H9 (cell line): Measurements from ENCODE around the gene DNAH12. TPM values are rescaled to one million over a fixed set of nuclear protein-coding genes. Genes with fewer than 3 reads are reported as not detected.

ENCODE experiments used
- DNase-seq: peaks from one replicate; pipeline ENCODE4 v3.0.0-alpha.2; 2017
- H2AFZ ChIP-seq: one replicate; pipeline ENCODE4 v1.6.1; 2013; ENCODE audit warnings: mild to moderate bottlenecking, low read length, control low read depth, moderate library complexity
- H2AK5ac ChIP-seq: 2 replicates; pipeline ENCODE4 v1.6.1; 2013; ENCODE audit warnings: low read length, control low read depth, mixed read lengths; ENCODE audit not compliant: insufficient read length
- H2BK120ac ChIP-seq: one replicate; pipeline ENCODE4 v1.6.1; 2013; ENCODE audit warnings: low read depth, mild to moderate bottlenecking, low read length, control low read depth, inconsistent platforms; ENCODE audit not compliant: poor library complexity, severe bottlenecking
- H2BK12ac ChIP-seq: 2 replicates; pipeline ENCODE4 v1.6.1; 2013; ENCODE audit warnings: low read length, control low read depth, mixed read lengths, low read depth; ENCODE audit not compliant: insufficient read length
- H2BK15ac ChIP-seq: 2 replicates; pipeline ENCODE4 v1.6.1; 2013; ENCODE audit warnings: low read depth, low read length, control low read depth
- H2BK20ac ChIP-seq: one replicate; pipeline ENCODE4 v1.6.1; 2013; ENCODE audit warnings: low read depth, mild to moderate bottlenecking, low read length, control low read depth, inconsistent platforms; ENCODE audit not compliant: poor library complexity, severe bottlenecking
- H2BK5ac ChIP-seq: 2 replicates; pipeline ENCODE4 v1.6.1; 2013; ENCODE audit warnings: low read length, control low read depth, mixed read lengths; ENCODE audit not compliant: insufficient read length
- H3K14ac ChIP-seq: 2 replicates; pipeline ENCODE4 v1.6.1; 2013; ENCODE audit warnings: low read length, control low read depth; ENCODE audit not compliant: insufficient read depth
- H3K18ac ChIP-seq: 2 replicates; pipeline ENCODE4 v1.6.1; 2013; ENCODE audit warnings: low read depth, mild to moderate bottlenecking, mixed read lengths, low read length, control low read depth; ENCODE audit not compliant: insufficient read length
- H3K23ac ChIP-seq: 2 replicates; pipeline ENCODE4 v1.6.1; 2013; ENCODE audit warnings: low read length, control low read depth, mixed read lengths, low read depth; ENCODE audit not compliant: insufficient read length
- H3K23me2 ChIP-seq: 2 replicates; pipeline ENCODE4 v1.6.1; 2013; ENCODE audit warnings: low read depth, mild to moderate bottlenecking, mixed read lengths, low read length, control low read depth; ENCODE audit not compliant: insufficient read length, poor library complexity, severe bottlenecking
- H3K27ac ChIP-seq: 2 replicates; pipeline ENCODE4 v1.5.1; 2013; ENCODE audit warnings: low read length, control low read depth, mixed read lengths, low read depth; ENCODE audit not compliant: insufficient read length
- H3K27me3 ChIP-seq: 2 replicates; pipeline ENCODE4 v1.6.1; 2013; ENCODE audit warnings: low read length, control low read depth, inconsistent platforms; ENCODE audit not compliant: insufficient read depth
- H3K4ac ChIP-seq: 2 replicates; pipeline ENCODE4 v1.6.1; 2013; ENCODE audit warnings: low read depth, mild to moderate bottlenecking, control low read depth, inconsistent platforms, low read length, moderate library complexity
- H3K4me1 ChIP-seq: 2 replicates; pipeline ENCODE4 v1.6.1; 2013; ENCODE audit warnings: low read length, control low read depth, inconsistent platforms; ENCODE audit not compliant: insufficient read depth
- H3K4me2 ChIP-seq: 2 replicates; pipeline ENCODE4 v1.6.1; 2013; ENCODE audit warnings: low read length, control low read depth, mixed read lengths; ENCODE audit not compliant: insufficient read length, insufficient read depth
- H3K56ac ChIP-seq: 2 replicates; pipeline ENCODE4 v1.6.1; 2013; ENCODE audit warnings: low read depth, mild to moderate bottlenecking, mixed read lengths, low read length, control low read depth; ENCODE audit not compliant: insufficient read length
- H3K79me1 ChIP-seq: 2 replicates; pipeline ENCODE4 v1.6.1; 2013; ENCODE audit warnings: low read depth, mild to moderate bottlenecking, moderate library complexity, low read length, control low read depth, inconsistent platforms; ENCODE audit not compliant: insufficient read depth, poor library complexity, severe bottlenecking
- H3K79me2 ChIP-seq: 2 replicates; pipeline ENCODE4 v1.6.1; 2013; ENCODE audit warnings: low read length, control low read depth, inconsistent platforms; ENCODE audit not compliant: insufficient read depth
- H3K9ac ChIP-seq: 2 replicates; pipeline ENCODE4 v1.6.1; 2013; ENCODE audit warnings: low read length, control low read depth, mixed read lengths; ENCODE audit not compliant: insufficient read length; ENCODE audit errors: extremely low read depth
- H3K9me3 ChIP-seq: one replicate; pipeline ENCODE4 v1.6.1; 2013; ENCODE audit warnings: low read depth, low read length, inconsistent platforms; ENCODE audit not compliant: control insufficient read depth
- H3T11ph ChIP-seq: one replicate; pipeline ENCODE4 v1.6.1; 2013; ENCODE audit warnings: mild to moderate bottlenecking, low read length, control low read depth, inconsistent platforms
- H4K20me1 ChIP-seq: one replicate; pipeline ENCODE4 v1.6.1; 2013; ENCODE audit not compliant: control insufficient read depth, insufficient read length, insufficient read depth
- H4K5ac ChIP-seq: 2 replicates; pipeline ENCODE4 v1.6.1; 2013; ENCODE audit warnings: low read depth, mild to moderate bottlenecking, mixed read lengths, low read length, control low read depth; ENCODE audit not compliant: insufficient read length
- H4K8ac ChIP-seq: replicated peaks from 2 replicates; pipeline ENCODE4 v1.6.1; 2013; ENCODE audit warnings: low read length, control low read depth, mixed read lengths, low read depth; ENCODE audit not compliant: insufficient read length
- H4K91ac ChIP-seq: 2 replicates; pipeline ENCODE4 v1.6.1; 2013; ENCODE audit warnings: low read depth, mild to moderate bottlenecking, moderate library complexity, mixed read lengths, low read length, control low read depth; ENCODE audit not compliant: insufficient read length
- H3K27ac Mint-ChIP-seq, 3 experiments: 2 replicates in 2 of 3; 3 replicates in 1 of 3; pipeline ENCODE4 v1.8.0; 2020 to 2021; ENCODE audit warnings: mixed read lengths in 3 of 3, mild to moderate bottlenecking in 1 of 3, moderate library complexity in 1 of 3
- H3K27me3 Mint-ChIP-seq: 2 replicates; pipeline ENCODE4 v1.8.0; 2021; ENCODE audit warnings: low read depth, mild to moderate bottlenecking, moderate library complexity, mixed read lengths
- H3K36me3 Mint-ChIP-seq, 3 experiments: 2 replicates in 2 of 3; 3 replicates in 1 of 3; pipeline ENCODE4 v1.8.0; 2020 to 2021; ENCODE audit warnings: low read depth in 3 of 3, mixed read lengths in 3 of 3; ENCODE audit not compliant: insufficient read depth in 1 of 3
- H3K4me1 Mint-ChIP-seq, 2 experiments: 2 replicates each; pipeline ENCODE4 v1.8.0; 2020; ENCODE audit warnings: mixed read lengths in 2 of 2
- H3K4me3 Mint-ChIP-seq, 2 experiments: 2 replicates in 1 of 2; 3 replicates in 1 of 2; pipeline ENCODE4 v1.8.0; 2020 to 2021; ENCODE audit warnings: mild to moderate bottlenecking in 2 of 2, mixed read lengths in 2 of 2, moderate library complexity in 1 of 2
- H3K9me3 Mint-ChIP-seq, 2 experiments: 2 replicates in 1 of 2; 3 replicates in 1 of 2; pipeline ENCODE4 v1.8.0; 2020; ENCODE audit warnings: mild to moderate bottlenecking in 2 of 2, mixed read lengths in 2 of 2, moderate library complexity in 1 of 2
- CTCF ChIP-seq: fragments of 200-600 bp; sonication (generic); conservative IDR thresholded peaks from 3 replicates; pipeline ENCODE4 v1.8.0; 2021; ENCODE audit warnings: antibody characterized with exemption, mild to moderate bottlenecking
- WGBS: extraction: QIAGEN DNeasy Blood & Tissue Kit; methylation state at CpG from one replicate; pipeline ENCODE4 v1.1.7; 2013; ENCODE audit warnings: missing lambda C conversion rate, low lambda C conversion rate, mixed read lengths; ENCODE audit not compliant: insufficient read length; ENCODE audit errors: extremely low coverage; 5-methylcytosine and 5-hydroxymethylcytosine counted together
- total RNA-seq: library from RNA; stranded (reverse); gene quantifications from 2 replicates; pipeline ENCODE4 v1.2.1, GENCODE V29; 2021

DNAH12 gene
- total RNA-seq, 1 experiment from 2014 or later, result not detected

- no peak overlapping the region for H3K27ac Mint-ChIP-seq
- Histone ChIP-seq H2AK5ac (no peak overlapping the region), H4K20me1 (no peaks in the 10 kb centered on the region), H4K5ac (no peak overlapping the region), H2AFZ (no peak overlapping the region), H2BK15ac (no peak overlapping the region), H3K56ac (no peak overlapping the region), H3K27me3 (no peaks in the 10 kb centered on the region), H3K4me1 (no peaks in the 10 kb centered on the region), H4K8ac (no peak overlapping the region), H3K4me2 (no peak overlapping the region), H4K91ac (no peak overlapping the region), H3K9ac (no peak overlapping the region), H3K18ac (no peak overlapping the region), H3K79me1 (no peaks in the 10 kb centered on the region), H3K4ac (no peak overlapping the region), H3K23ac (no peak overlapping the region), H3K14ac (no peak overlapping the region), H3K9me3 (no peaks in the 10 kb centered on the region), H2BK12ac (no peak overlapping the region), H3K79me2 (no peaks in the 10 kb centered on the region), H3T11ph (no peak overlapping the region), H3K23me2 (no peaks in the 10 kb centered on the region), H2BK5ac (no peak overlapping the region), H3K27ac (no peak overlapping the region), H2BK120ac (no peak overlapping the region), H2BK20ac (no peak overlapping the region)
- no peak for TF ChIP-seq CTCF
- H3K4me1 Mint-ChIP-seq, result no peaks in the 10 kb centered on the region
- H3K4me3 Mint-ChIP-seq, result no peak overlapping the region
- WGBS, result no CpG with 5 or more reads among the region's 3 CpGs
- no peak for DNase-seq
- H3K9me3 Mint-ChIP-seq, result peaks cover 0 to 3% of the 10 kb centered on the region in 2 experiments; a peak in 3 of 5 replicates
- peaks cover 3% of the 10 kb centered on the region; the same call in 1 of the 2 replicates for H3K27me3 Mint-ChIP-seq
- no peaks in the 10 kb centered on the region for H3K36me3 Mint-ChIP-seq
These were observed 229.9 kb downstream of the DNAH12 start for GRCh38 chr3:57314204-57314603.
